GM18858 (cell line): ENCODE data around the gene SUMO4.

Source experiments
- ATAC-seq: cut with Tn5 transposase; IDR thresholded peaks from one replicate; pipeline ENCODE4 v1.9.1; 2021; ENCODE audit not compliant: unreplicated experiment

SUMO4 gene

GRCh38 chr6:149449831-149450678 lies 50.0 kb downstream of the SUMO4 start:
- ATAC-seq: no peak
